Measurements from ENCODE around the gene SENP7.
"Not testable (repeated sequence)": the region's sequence is repeated elsewhere in the genome, so short reads cannot be mapped to it uniquely, and the experiment has no call there.

The SENP7 gene

GRCh38 chr3:101527441-101527840 lies 14.4 kb upstream of the SENP7 start:
- DNase-seq = no peak

GRCh38 chr3:101521211-101521701 lies 8.2 kb upstream of the SENP7 start:
- DNase-seq = no peak

GRCh38 chr3:101519685-101520365 lies 6.8 kb upstream of the SENP7 start:
- no peak for DNase-seq

GRCh38 chr3:101518421-101518871 lies 5.4 kb upstream of the SENP7 start:
- DNase-seq = no peak

GRCh38 chr3:101513419-101513986 lies 491 bp upstream of the SENP7 start:
- no peak for DNase-seq

- DNase-seq = no peak
Measured at GRCh38 chr3:101512396-101512645, 691 bp downstream of the SENP7 start.

- no peak for DNase-seq
Measured at GRCh38 chr3:101509811-101510210, 3.2 kb downstream of the SENP7 start.

- no peak for DNase-seq
Measured at GRCh38 chr3:101509281-101509680, 3.7 kb downstream of the SENP7 start.

- no peak for DNase-seq
Measured at GRCh38 chr3:101501783-101502182, 11.2 kb downstream of the SENP7 start.

GRCh38 chr3:101500208-101500607 lies 12.8 kb downstream of the SENP7 start:
- DNase-seq = no peak

GRCh38 chr3:101497803-101498202 lies 15.2 kb downstream of the SENP7 start:
- no peak for DNase-seq

GRCh38 chr3:101495552-101495951 lies 17.5 kb downstream of the SENP7 start:
- no peak for DNase-seq

GRCh38 chr3:101484805-101485620 lies 28.0 kb downstream of the SENP7 start:
- no peak for DNase-seq

GRCh38 chr3:101478980-101479379 lies 34.0 kb downstream of the SENP7 start:
- DNase-seq = no peak

GRCh38 chr3:101474841-101475552 lies 38.0 kb downstream of the SENP7 start:
- not testable (repeated sequence) for DNase-seq

- not testable (repeated sequence) for DNase-seq
Measured at GRCh38 chr3:101468676-101469075, 44.3 kb downstream of the SENP7 start.

GRCh38 chr3:101467310-101467663 lies 45.7 kb downstream of the SENP7 start:
- DNase-seq = not testable (repeated sequence)

- no peak for DNase-seq
Measured at GRCh38 chr3:101466465-101467309, 46.3 kb downstream of the SENP7 start.

GRCh38 chr3:101464235-101464634 lies 48.8 kb downstream of the SENP7 start:
- DNase-seq = no peak

- DNase-seq = no peak
Measured at GRCh38 chr3:101461451-101461850, 51.6 kb downstream of the SENP7 start.

GRCh38 chr3:101458387-101458786 lies 54.6 kb downstream of the SENP7 start:
- DNase-seq = no peak

GRCh38 chr3:101454629-101455028 lies 58.4 kb downstream of the SENP7 start:
- no peak for DNase-seq

Measured in GOT3 (cell line).